Uterus (tissue), 4 donors: ENCODE results near the gene GANC. TPM values are rescaled to one million over a fixed set of nuclear protein-coding genes. Genes with fewer than 3 reads are reported as not detected.

Experiments used
- DNase-seq, 2 donors: peaks; one replicate each; pipeline ENCODE4 v3.0.0-alpha.2; 2019 to 2020
- H3K27ac ChIP-seq, 2 donors: fragments of 200-600 bp; sonication (generic); 1 replicate in 1 of 2; 2 replicates in 1 of 2; pipeline ENCODE4 v1.5.1; 2016 to 2018
- H3K27me3 ChIP-seq, 2 donors: fragments of 200-600 bp; sonication (generic); one replicate each; pipeline ENCODE4 v1.5.1; 2018 to 2019; ENCODE audit warnings: control low read depth in 1 of 2
- H3K36me3 ChIP-seq, 2 donors: fragments of 200-600 bp; sonication (generic); one replicate each; pipeline ENCODE4 v1.5.1; 2019; ENCODE audit warnings: control low read depth in 1 of 2
- H3K4me1 ChIP-seq, 2 donors: fragments of 200-600 bp; sonication (generic); one replicate each; pipeline ENCODE4 v1.5.1; 2018 to 2019; ENCODE audit warnings: control low read depth in 1 of 2
- H3K4me3 ChIP-seq, 2 donors: fragments of 200-600 bp; sonication (generic); 1 replicate in 1 of 2; 2 replicates in 1 of 2; pipeline ENCODE4 v1.5.1; 2018 to 2019; ENCODE audit warnings: mild to moderate bottlenecking in 1 of 2
- H3K9me3 ChIP-seq, 2 donors: fragments of 200-600 bp; sonication (generic); one replicate each; pipeline ENCODE4 v1.5.1; 2019; ENCODE audit warnings: control low read depth in 1 of 2
- POLR2A ChIP-seq, 2 donors: fragments of 450-650 bp; IDR thresholded peaks; one replicate each; pipeline ENCODE4 v1.6.1; 2016; ENCODE audit warnings: antibody characterized with exemption in 2 of 2, mild to moderate bottlenecking in 1 of 2, moderate library complexity in 1 of 2
- intact Hi-C: fragments of 100-400 bp; cut with DNase I; formaldehyde crosslinking; loops from one replicate; pipeline ENCODE4 v1.15.1; 2023; ENCODE audit warnings: low total_unique reads
- total RNA-seq, 4 donors: library from RNA; depleted of rRNA in 3 of 4; stranded (reverse); fragments of >200 nt in 3 of 4; gene quantifications; one replicate each; pipeline versions ENCODE4 v1.1.0 to v1.2.4, GENCODE V29; 2014 to 2023
- TF ChIP-seq, protein P1 (sequence below), 4 experiments: fragments of 200-600 bp in 2 of 4; fragments of 450-650 bp in 2 of 4; sonication (generic) in 2 of 4; IDR thresholded peaks; one replicate each; pipeline ENCODE4 v1.5.1; 2016 to 2019; ENCODE audit warnings: antibody characterized with exemption in 4 of 4, mild to moderate bottlenecking in 2 of 4, moderate library complexity in 1 of 4
- donor health status: DM: yes; HTN: yes; CAD: no.

The GANC gene
- total RNA-seq, 4 donors from 2014 or later: 11.8 to 48.9 (median 41.3) TPM

DNA sequence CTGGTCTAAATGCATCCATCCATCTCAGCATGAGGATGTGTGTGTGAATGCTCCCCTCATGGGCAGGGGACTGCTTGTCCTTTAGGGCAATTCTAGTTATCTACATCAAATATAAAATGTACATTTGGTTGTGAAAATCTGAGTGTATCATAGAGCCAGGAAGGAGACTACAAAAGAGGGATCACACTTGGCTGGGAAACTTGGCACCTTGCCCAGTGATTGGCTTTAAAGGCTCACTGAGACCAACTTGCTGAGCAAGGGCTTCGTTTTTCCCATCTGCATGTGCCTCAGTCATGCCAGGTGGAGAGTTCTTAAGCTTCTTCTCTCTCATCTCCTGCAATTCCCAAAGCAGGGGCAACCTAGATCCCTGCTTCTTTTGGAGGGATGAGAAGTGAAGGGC is 91.5 kb downstream of the GANC start:
- Histone ChIP-seq H3K27me3 (no peaks in the 10 kb centered on the region), H3K27ac (no peak overlapping the region), H3K4me1 (no peaks in the 10 kb centered on the region), H3K36me3 (no peaks in the 10 kb centered on the region), H3K4me3 (no peak overlapping the region), H3K9me3 (no peaks in the 10 kb centered on the region)
- TF ChIP-seq POLR2A (IDR thresholded peaks at IDR 0.05): no peak
- TF ChIP-seq, protein P1, sequence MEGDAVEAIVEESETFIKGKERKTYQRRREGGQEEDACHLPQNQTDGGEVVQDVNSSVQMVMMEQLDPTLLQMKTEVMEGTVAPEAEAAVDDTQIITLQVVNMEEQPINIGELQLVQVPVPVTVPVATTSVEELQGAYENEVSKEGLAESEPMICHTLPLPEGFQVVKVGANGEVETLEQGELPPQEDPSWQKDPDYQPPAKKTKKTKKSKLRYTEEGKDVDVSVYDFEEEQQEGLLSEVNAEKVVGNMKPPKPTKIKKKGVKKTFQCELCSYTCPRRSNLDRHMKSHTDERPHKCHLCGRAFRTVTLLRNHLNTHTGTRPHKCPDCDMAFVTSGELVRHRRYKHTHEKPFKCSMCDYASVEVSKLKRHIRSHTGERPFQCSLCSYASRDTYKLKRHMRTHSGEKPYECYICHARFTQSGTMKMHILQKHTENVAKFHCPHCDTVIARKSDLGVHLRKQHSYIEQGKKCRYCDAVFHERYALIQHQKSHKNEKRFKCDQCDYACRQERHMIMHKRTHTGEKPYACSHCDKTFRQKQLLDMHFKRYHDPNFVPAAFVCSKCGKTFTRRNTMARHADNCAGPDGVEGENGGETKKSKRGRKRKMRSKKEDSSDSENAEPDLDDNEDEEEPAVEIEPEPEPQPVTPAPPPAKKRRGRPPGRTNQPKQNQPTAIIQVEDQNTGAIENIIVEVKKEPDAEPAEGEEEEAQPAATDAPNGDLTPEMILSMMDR (IDR thresholded peaks at IDR 0.05): no peak
- DNase-seq: peak in 1 of 2 donors; percentile 18
- intact Hi-C loops: no loop called here

DNA sequence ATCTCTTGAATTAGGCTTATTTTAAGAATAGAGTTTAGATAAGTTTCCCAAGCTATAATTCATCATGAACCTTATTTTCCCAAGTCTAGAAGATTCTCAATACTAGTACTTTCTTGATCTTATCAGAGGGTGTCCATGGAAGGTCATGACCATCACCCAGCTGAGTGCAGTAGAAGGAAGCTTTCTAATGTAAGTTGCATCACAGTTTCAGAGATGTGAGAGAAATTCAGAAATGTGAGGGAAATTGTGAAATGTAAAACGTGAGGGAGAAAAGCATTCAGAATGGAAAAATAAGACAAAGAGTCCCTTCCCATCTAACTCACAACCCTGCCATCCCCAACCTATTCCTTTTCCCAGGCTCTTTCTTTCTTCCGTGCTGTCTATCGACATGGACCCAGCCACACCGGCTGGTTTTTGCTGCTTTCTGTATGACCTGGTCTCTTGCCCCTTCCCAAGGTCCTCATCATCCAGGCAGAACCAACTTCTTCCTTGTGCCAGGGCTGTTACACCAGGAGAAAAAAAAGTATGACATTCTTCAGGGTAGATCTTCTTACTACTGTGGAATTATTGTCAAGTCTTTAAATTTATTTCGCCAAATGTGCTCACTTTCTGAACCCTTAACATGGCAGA is 93.0 kb downstream of the GANC start:
- Histone ChIP-seq H3K27ac (no peak overlapping the region), H3K36me3 (no peaks in the 10 kb centered on the region), H3K9me3 (no peaks in the 10 kb centered on the region), H3K4me1 (no peaks in the 10 kb centered on the region), H3K4me3 (no peak overlapping the region), H3K27me3 (no peaks in the 10 kb centered on the region)
- no peak for DNase-seq
- no peak for TF ChIP-seq POLR2A (IDR thresholded peaks at IDR 0.05)
- TF ChIP-seq, protein P1 (IDR thresholded peaks at IDR 0.05): no peak
- intact Hi-C loops: no loop called here

DNA sequence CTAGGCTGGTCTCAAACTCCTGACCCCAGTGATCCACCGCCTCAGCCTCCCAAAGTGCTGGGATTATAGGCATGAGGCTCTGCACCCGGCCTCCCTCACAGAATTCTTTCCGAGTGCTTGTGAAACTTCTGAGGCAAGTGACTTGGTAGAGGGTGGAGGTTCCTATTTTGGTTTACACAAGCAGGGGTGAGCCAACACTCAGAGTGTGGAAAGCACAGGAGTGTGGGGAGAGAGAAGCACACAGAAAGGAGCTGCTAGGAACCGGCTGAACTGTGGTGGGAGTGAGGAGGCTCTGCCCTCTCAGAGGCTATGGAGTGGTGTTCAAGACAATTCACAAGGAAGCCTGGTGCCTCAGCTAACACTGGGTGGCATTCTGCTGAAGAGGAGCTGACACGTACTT is 94.0 kb downstream of the GANC start:
- H3K4me1 ChIP-seq: no peaks in the 10 kb centered on the region
- no peaks in the 10 kb centered on the region for H3K36me3 ChIP-seq
- intact Hi-C loops: no loop called here
- H3K27ac ChIP-seq: no peak overlapping the region
- no peak for DNase-seq
- no peak for TF ChIP-seq POLR2A (IDR thresholded peaks at IDR 0.05)
- TF ChIP-seq, protein P1 (IDR thresholded peaks at IDR 0.05): no peak
- no peaks in the 10 kb centered on the region for H3K9me3 ChIP-seq
- no peaks in the 10 kb centered on the region for H3K27me3 ChIP-seq
- H3K4me3 ChIP-seq: no peak overlapping the region

DNA sequence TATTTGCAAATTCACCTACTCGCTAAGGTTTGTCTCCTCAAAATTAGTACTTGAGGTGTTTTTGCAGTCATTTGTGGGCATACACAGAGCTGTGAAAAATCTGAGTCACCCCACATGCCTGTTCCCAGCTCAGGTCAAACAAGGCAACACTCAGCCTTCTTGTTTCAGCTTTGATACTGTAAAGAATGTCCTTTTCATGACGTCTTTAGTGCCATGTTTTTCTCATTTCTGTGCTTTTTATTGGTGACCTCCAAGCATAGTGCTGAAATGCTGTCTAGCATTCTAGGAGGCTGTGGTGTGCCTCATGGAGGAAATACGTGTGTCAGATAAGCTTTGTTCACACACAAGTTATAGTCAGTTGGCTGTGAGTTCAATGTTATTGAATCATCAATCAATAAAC is 95.1 kb downstream of the GANC start:
- TF ChIP-seq, protein P1 (IDR thresholded peaks at IDR 0.05): no peak
- TF ChIP-seq POLR2A (IDR thresholded peaks at IDR 0.05): no peak
- H3K27me3 ChIP-seq: no peaks in the 10 kb centered on the region
- DNase-seq: no peak
- H3K4me1 ChIP-seq: no peaks in the 10 kb centered on the region
- no peaks in the 10 kb centered on the region for H3K9me3 ChIP-seq
- no peaks in the 10 kb centered on the region for H3K36me3 ChIP-seq
- no peak overlapping the region for H3K27ac ChIP-seq
- intact Hi-C loops: no loop called here
- H3K4me3 ChIP-seq: no peak overlapping the region

DNA sequence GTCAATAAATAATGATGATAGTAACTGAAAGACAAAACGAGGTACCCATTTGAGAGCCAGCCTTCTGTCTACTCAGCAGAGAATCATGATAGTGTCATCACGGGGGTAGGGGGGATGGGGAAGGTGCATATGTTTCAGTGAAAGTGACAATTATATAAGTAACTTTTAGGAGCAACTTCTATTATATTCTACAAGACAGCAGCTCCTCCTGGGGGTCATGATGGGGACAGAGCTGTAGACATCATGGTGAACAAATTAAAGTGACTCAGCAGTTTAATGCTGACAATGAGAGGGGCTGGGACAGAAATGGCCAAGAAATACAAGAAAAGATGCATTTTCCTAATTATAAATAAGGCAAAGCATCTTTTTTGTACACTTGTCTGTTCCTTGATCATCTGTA is 98.1 kb downstream of the GANC start:
- no peaks in the 10 kb centered on the region for H3K4me1 ChIP-seq
- no peak overlapping the region for H3K27ac ChIP-seq
- DNase-seq: no peak
- no peaks in the 10 kb centered on the region for H3K27me3 ChIP-seq
- no peaks in the 10 kb centered on the region for H3K36me3 ChIP-seq
- no peaks in the 10 kb centered on the region for H3K9me3 ChIP-seq
- no peak overlapping the region for H3K4me3 ChIP-seq
- TF ChIP-seq, protein P1 (IDR thresholded peaks at IDR 0.05): no peak
- no peak for TF ChIP-seq POLR2A (IDR thresholded peaks at IDR 0.05)
- intact Hi-C loops: no loop called here
